Small intestine (tissue), 16 donors: Measurements from ENCODE around the gene IL18BP. TPM values are rescaled to one million over a fixed set of nuclear protein-coding genes. Genes with fewer than 3 reads are reported as not detected.
A peak's percentile ranks its signal among the peaks of the same experiment; 100 is the strongest.

Experiments
- DNase-seq, 2 donors: peaks; one replicate each; pipeline versions ENCODE4 v3.0.0 to v3.0.0-alpha.2; 2013
- FAIRE-seq: peaks from 2 replicates; lab custom pipeline; 2012; peaks lifted over from hg19 to GRCh38; lab: Jason Lieb, UNC
- H3K27ac ChIP-seq, 3 donors: one replicate each; pipeline ENCODE4 v1.5.1; 2013; ENCODE audit warnings: low read length in 2 of 3, mild to moderate bottlenecking in 2 of 3, control low read depth in 1 of 3, inconsistent platforms in 1 of 3, low read depth in 1 of 3, moderate library complexity in 1 of 3
- H3K27me3 ChIP-seq, 3 donors: one replicate each; pipeline ENCODE4 v1.6.1; 2013; ENCODE audit warnings: low read length in 3 of 3, inconsistent platforms in 1 of 3; ENCODE audit not compliant: control insufficient read depth in 3 of 3, insufficient read depth in 3 of 3
- H3K36me3 ChIP-seq, 3 donors: one replicate each; pipeline ENCODE4 v1.6.1; 2013; ENCODE audit warnings: low read length in 3 of 3, inconsistent platforms in 1 of 3, low read depth in 1 of 3, mild to moderate bottlenecking in 1 of 3, moderate library complexity in 1 of 3; ENCODE audit not compliant: control insufficient read depth in 3 of 3, insufficient read depth in 2 of 3
- H3K4me1 ChIP-seq, 3 donors: one replicate each; pipeline ENCODE4 v1.6.1; 2013; ENCODE audit warnings: low read length in 2 of 3, inconsistent platforms in 1 of 3, low read depth in 1 of 3, mild to moderate bottlenecking in 1 of 3, moderate library complexity in 1 of 3; ENCODE audit not compliant: control insufficient read depth in 3 of 3, insufficient read depth in 2 of 3
- H3K4me3 ChIP-seq, 3 donors: one replicate each; pipeline ENCODE4 v1.5.1; 2013; ENCODE audit warnings: low read length in 3 of 3, control low read depth in 1 of 3, inconsistent platforms in 1 of 3, low read depth in 1 of 3, mild to moderate bottlenecking in 1 of 3, moderate library complexity in 1 of 3
- H3K9me3 ChIP-seq, 2 donors: one replicate each; pipeline ENCODE4 v1.6.1; 2013; ENCODE audit warnings: low read depth in 1 of 2, low read length in 1 of 2; ENCODE audit not compliant: control insufficient read depth in 2 of 2, insufficient read depth in 1 of 2
- whole genome bisulfite sequencing, 3 donors: extraction: QIAGEN DNeasy Blood & Tissue Kit; methylation state at CpG; one replicate each; pipeline ENCODE4 v1.1.7; 2013; 5-methylcytosine and 5-hydroxymethylcytosine counted together
- long read RNA-seq, 10 donors: transcript quantifications; one replicate each; lab custom pipeline, GENCODE V29; 2026
- polyA plus RNA-seq, 4 donors: library from polyadenylated mRNA; stranded (reverse) in 3 of 4; unstranded in 1 of 4; fragments of 200-250 nt in 3 of 4; fragments of 120-200 nt in 1 of 4; gene quantifications; one replicate each; pipeline versions ENCODE4 v1.2.1 to v1.2.3, GENCODE V29; 2013
- donor health status: healthy with polysubstance abuse.
- donor health status: control.
- donor health status: control.
- donor health status: Bipolar disorder and iron deficiency.
- donor health status: healthy.

Gene IL18BP
- polyA plus RNA-seq, result 1 to 10 TPM; 3.2 to 9.6 (median 7.2) TPM
- long read RNA-seq, donor 1, partial matches to known transcripts, result 139 of 139 reads
- long read RNA-seq, donor 1, other reads (novel, unspliced or antisense), result 0 of 139 reads
- long read RNA-seq, donor 2, partial matches to known transcripts, result 17 of 17 reads
- long read RNA-seq, donor 2, other reads (novel, unspliced or antisense), result 0 of 17 reads
- long read RNA-seq, donor 3, partial matches to known transcripts, result 0 of 1 reads
- long read RNA-seq, donor 3, other reads (novel, unspliced or antisense), result 0 of 1 reads
- long read RNA-seq, donor 4, result 0 reads
- long read RNA-seq, donor 5, partial matches to known transcripts, result 0 of 2 reads
- long read RNA-seq, donor 5, other reads (novel, unspliced or antisense), result 0 of 2 reads
- long read RNA-seq, donor 6, result 0 reads
- long read RNA-seq, donor 7, result 0 reads
- long read RNA-seq, donor 8, partial matches to known transcripts, result 0 of 1 reads
- long read RNA-seq, donor 8, other reads (novel, unspliced or antisense), result 0 of 1 reads
- long read RNA-seq, donor 9, full-length matches to known transcripts, result 1 of 38 reads
- long read RNA-seq, donor 9, partial matches to known transcripts, result 37 of 38 reads
- long read RNA-seq, donor 9, other reads (novel, unspliced or antisense), result 0 of 38 reads
- long read RNA-seq, donor 10, partial matches to known transcripts, result 0 of 3 reads
- long read RNA-seq, donor 10, other reads (novel, unspliced or antisense), result 0 of 3 reads

GRCh38 chr11:71998649-71999310 is at the start of gene IL18BP:
IL18BP (plus strand) TSS chr11:71998909; CDS start chr11:71999985, 1,076 bp downstream.
- no peaks in the 10 kb centered on the region for H3K27me3 ChIP-seq
- no peak for FAIRE-seq
- H3K27ac ChIP-seq, result peak within 1 kb of the TSS in 2 of 3 donors; percentile 52 to 85
- WGBS, 3 donors, result 68 to 83% (median 68%) methylated on average over 11 of the region's 11 CpGs
- H3K4me3 ChIP-seq, result no peak within 1 kb of the TSS
- H3K4me1 ChIP-seq, result peaks cover 0 to 12% (median 0%) of the 10 kb centered on the region in 3 donors
- H3K9me3 ChIP-seq, result no peaks in the 10 kb centered on the region
- DNase-seq, result peak in 1 of 2 donors; percentile 33
- peaks cover 5 to 92% (median 10%) of the 10 kb centered on the region in 3 donors for H3K36me3 ChIP-seq

GRCh38 chr11:71949034-71949433 is 49.7 kb upstream of the IL18BP start:
- WGBS, 3 donors, result 32 to 66% (median 40%) methylated on average over 6 of the region's 6 CpGs
- peak overlapping the region; percentile 51 to 78 (median 69) for H3K27ac ChIP-seq
- DNase-seq, result no peak

GRCh38 chr11:71951741-71952310 is 46.9 kb upstream of the IL18BP start:
- FAIRE-seq, result no peak
- 75 to 82% (median 79%) methylated on average over 4 of the region's 4 CpGs for WGBS, 3 donors
- Histone ChIP-seq H3K27me3 (no peaks in the 10 kb centered on the region), H3K4me3 (no peak overlapping the region), H3K27ac (no peak overlapping the region), H3K9me3 (no peaks in the 10 kb centered on the region), H3K4me1 (peaks cover 6 to 40% (median 16%) of the 10 kb centered on the region in 3 donors), H3K36me3 (peaks cover 0 to 6% (median 0%) of the 10 kb centered on the region in 3 donors)
- no peak for DNase-seq

More at GRCh38 chr11:71949034-71949433, 49.7 kb upstream of the IL18BP start:
- Histone ChIP-seq H3K36me3 (peaks cover 0 to 6% (median 0%) of the 10 kb centered on the region in 3 donors), H3K4me3 (no peak overlapping the region), H3K27me3 (no peaks in the 10 kb centered on the region), H3K4me1 (peaks cover 6 to 36% (median 14%) of the 10 kb centered on the region in 3 donors), H3K9me3 (no peaks in the 10 kb centered on the region)
- FAIRE-seq, result no peak

GRCh38 chr11:71955898-71956456 is 42.7 kb upstream of the IL18BP start:
- Histone ChIP-seq H3K36me3 (peaks cover 2 to 9% (median 5%) of the 10 kb centered on the region in 3 donors), H3K4me1 (peaks cover 0 to 10% (median 6%) of the 10 kb centered on the region in 3 donors), H3K27me3 (no peaks in the 10 kb centered on the region), H3K4me3 (no peak overlapping the region), H3K9me3 (no peaks in the 10 kb centered on the region), H3K27ac (no peak overlapping the region)
- WGBS, 3 donors, result 42 to 54% (median 49%) methylated on average over 3 of the region's 3 CpGs
- FAIRE-seq, result no peak
- no peak for DNase-seq

- FAIRE-seq, result no peak
- Histone ChIP-seq H3K27ac (no peak overlapping the region), H3K9me3 (no peaks in the 10 kb centered on the region), H3K27me3 (no peaks in the 10 kb centered on the region), H3K36me3 (peaks cover 5 to 33% (median 7%) of the 10 kb centered on the region in 3 donors), H3K4me1 (no peaks in the 10 kb centered on the region), H3K4me3 (no peak overlapping the region)
- WGBS, 3 donors, result 47 to 82% (median 72%) methylated on average over 2 of the region's 2 CpGs
- DNase-seq, result no peak
Observed at GRCh38 chr11:71962428-71963038, 36.2 kb upstream of the IL18BP start.

GRCh38 chr11:71963468-71963867 is 35.2 kb upstream of the IL18BP start:
- no peak overlapping the region for H3K27ac ChIP-seq
- H3K4me1 ChIP-seq, result no peaks in the 10 kb centered on the region
- peaks cover 5 to 36% (median 9%) of the 10 kb centered on the region in 3 donors for H3K36me3 ChIP-seq
- H3K27me3 ChIP-seq, result no peaks in the 10 kb centered on the region
- FAIRE-seq, result no peak
- H3K4me3 ChIP-seq, result no peak overlapping the region
- no peak for DNase-seq
- no peaks in the 10 kb centered on the region for H3K9me3 ChIP-seq
- 94 to 99% (median 95%) methylated on average over 8 of the region's 8 CpGs for WGBS, 3 donors

- FAIRE-seq (no peak), DNase-seq (no peak)
- Histone ChIP-seq H3K36me3 (peaks cover 5 to 40% (median 9%) of the 10 kb centered on the region in 3 donors), H3K4me3 (no peak overlapping the region), H3K27me3 (no peaks in the 10 kb centered on the region), H3K9me3 (no peaks in the 10 kb centered on the region), H3K4me1 (no peaks in the 10 kb centered on the region), H3K27ac (no peak overlapping the region)
- 92 to 96% (median 94%) methylated on average over 4 of the region's 4 CpGs for WGBS, 3 donors
Observed at GRCh38 chr11:71964641-71965040, 34.1 kb upstream of the IL18BP start.
